Endothelial cell of umbilical vein (primary cell): ENCODE data around the gene SPTBN5. TPM values are rescaled to one million over a fixed set of nuclear protein-coding genes. Genes with fewer than 3 reads are reported as not detected.

ENCODE experiments used
- BruUV-seq: library from RNA; stranded (reverse); fragments of 400-500 nt; replicated peaks from 2 replicates; lab custom pipeline; 2021; lab: Mats Ljungman, UMichigan
- CTCF ChIA-PET: fragments of 300-600, 350-600 bp; sonication (Branson Sonifier 250); formaldehyde crosslinking; loops from one replicate; lab custom pipeline; 2021; ENCODE audit warnings: antibody characterized with exemption, inconsistent platforms; lab: Charles Lee
- POLR2A ChIA-PET: fragments of 300-600, 350-600 bp; sonication (Branson Sonifier 250); formaldehyde crosslinking; loops from one replicate; lab custom pipeline; 2021; ENCODE audit warnings: antibody characterized with exemption, inconsistent platforms; lab: Charles Lee
- DNase-seq: peaks from one replicate; pipeline ENCODE4 v3.0.0-alpha.2; 2011; ENCODE audit warnings: low read depth, low spot score
- FAIRE-seq: peaks from 2 replicates; lab custom pipeline; 2011; peaks lifted over from hg19 to GRCh38; lab: Jason Lieb, UNC
- H2AFZ ChIP-seq: 2 replicates; pipeline ENCODE4 v1.6.0; 2012; ENCODE audit warnings: low read depth, low read length, control low read depth, inconsistent platforms
- H3K27ac ChIP-seq: 2 replicates; pipeline ENCODE4 v1.5.1; 2011; ENCODE audit warnings: low read depth, mild to moderate bottlenecking, control low read depth, low read length, moderate library complexity; ENCODE audit not compliant: insufficient read depth
- H3K27me3 ChIP-seq, 2 experiments: 2 replicates each; pipeline versions ENCODE4 v1.6.0 to v1.6.1; 2011; ENCODE audit warnings: low read length in 2 of 2, mixed read lengths in 1 of 2; ENCODE audit not compliant: control insufficient read depth in 2 of 2, insufficient read depth in 2 of 2
- H3K36me3 ChIP-seq, 2 experiments: 2 replicates in 1 of 2; 3 replicates in 1 of 2; pipeline ENCODE4 v1.5.1; 2011; ENCODE audit warnings: low read length in 2 of 2, mild to moderate bottlenecking in 1 of 2, moderate library complexity in 1 of 2; ENCODE audit not compliant: control insufficient read depth in 2 of 2, insufficient read depth in 2 of 2; ENCODE audit errors: extremely low read depth in 1 of 2
- H3K4me1 ChIP-seq: 3 replicates; pipeline ENCODE4 v1.5.1; 2011; ENCODE audit warnings: mild to moderate bottlenecking, low read length; ENCODE audit not compliant: control insufficient read depth, insufficient read depth; ENCODE audit errors: extremely low read depth
- H3K4me2 ChIP-seq: 2 replicates; pipeline ENCODE4 v1.6.1; 2011; ENCODE audit warnings: low read length, control low read depth, mixed read lengths; ENCODE audit not compliant: insufficient read depth
- H3K4me3 ChIP-seq, 3 experiments: fragments of 200-600 bp in 1 of 3; sonication (generic), shearing (Covaris generic) in 1 of 3; replicated peaks in 1 of 3; 2 replicates each; pipeline ENCODE4 v1.5.1; 2011 to 2016; ENCODE audit warnings: control low read depth in 3 of 3, low read length in 3 of 3, mild to moderate bottlenecking in 2 of 3, inconsistent platforms in 1 of 3, low read depth in 1 of 3, moderate library complexity in 1 of 3; ENCODE audit not compliant: insufficient read depth in 1 of 3
- H3K79me2 ChIP-seq: 2 replicates; pipeline ENCODE4 v1.6.0; 2012; ENCODE audit warnings: low read length, inconsistent platforms; ENCODE audit not compliant: control insufficient read depth, insufficient read depth
- H3K9ac ChIP-seq: replicated peaks from 2 replicates; pipeline ENCODE3; 2011; ENCODE audit warnings: low read length, control low read depth; ENCODE audit not compliant: insufficient read depth; ENCODE audit errors: extremely low read depth
- H3K9me1 ChIP-seq: replicated peaks from 3 replicates; pipeline ENCODE4 v1.6.0; 2011; ENCODE audit warnings: mild to moderate bottlenecking, low read length; ENCODE audit not compliant: control insufficient read depth, insufficient read depth; ENCODE audit errors: extremely low read depth
- H3K9me3 ChIP-seq: replicated peaks from 2 replicates; pipeline ENCODE4 v1.5.1; 2012; ENCODE audit warnings: low read length, inconsistent platforms; ENCODE audit not compliant: control insufficient read depth, insufficient read depth
- H4K20me1 ChIP-seq: replicated peaks from 2 replicates; pipeline ENCODE3; 2011; ENCODE audit warnings: mild to moderate bottlenecking, low read length; ENCODE audit not compliant: control insufficient read depth, insufficient read depth; ENCODE audit errors: extremely low read depth
- CTCF ChIP-seq, 2 donors: IDR thresholded peaks; 1 replicate in 1 of 2; 2 replicates in 1 of 2; pipeline ENCODE4 v1.5.1; 2011; ENCODE audit warnings: low read length in 2 of 2, mild to moderate bottlenecking in 2 of 2, moderate library complexity in 2 of 2, control low read depth in 1 of 2, inconsistent platforms in 1 of 2, low read depth in 1 of 2; ENCODE audit not compliant: insufficient read depth in 1 of 2; ENCODE audit errors: extremely low read depth in 1 of 2
- EZH2 ChIP-seq: IDR thresholded peaks from 2 replicates; pipeline ENCODE4 v1.6.1; 2012; ENCODE audit warnings: borderline replicate concordance, low read depth, mild to moderate bottlenecking, moderate library complexity, low read length, inconsistent platforms; ENCODE audit not compliant: severe bottlenecking
- FOS ChIP-seq: IDR thresholded peaks from 2 replicates; pipeline ENCODE4 v1.6.1; 2011; ENCODE audit warnings: mild to moderate bottlenecking, low read length, moderate library complexity, borderline replicate concordance; ENCODE audit not compliant: insufficient read depth
- GATA2 ChIP-seq: IDR thresholded peaks from 2 replicates; pipeline ENCODE4 v1.7.0; 2011; ENCODE audit warnings: low read depth, mild to moderate bottlenecking, moderate library complexity, mixed read lengths, low read length; ENCODE audit not compliant: insufficient read length, insufficient read depth
- JUN ChIP-seq: IDR thresholded peaks from 2 replicates; pipeline ENCODE4 v1.6.1; 2011; ENCODE audit warnings: borderline replicate concordance, low read depth; ENCODE audit not compliant: insufficient read length, insufficient read depth
- MAX ChIP-seq: IDR thresholded peaks from 2 replicates; pipeline ENCODE4 v1.6.1; 2011; ENCODE audit not compliant: insufficient read depth, insufficient read length
- MYC ChIP-seq: IDR thresholded peaks from one replicate; pipeline ENCODE4 v1.6.1; 2011; ENCODE audit warnings: mild to moderate bottlenecking, low read depth, low read length
- POLR2A ChIP-seq: IDR thresholded peaks from 2 replicates; pipeline ENCODE4 v1.6.1; 2012; ENCODE audit warnings: low read depth, mild to moderate bottlenecking, control low read depth, low read length
- POLR2AphosphoS5 ChIP-seq: IDR thresholded peaks from 2 replicates; pipeline ENCODE4 v1.6.1; 2012; ENCODE audit warnings: low read depth, mild to moderate bottlenecking, control low read depth, low read length, moderate library complexity; ENCODE audit not compliant: insufficient read depth
- dilution Hi-C: fragments of 300-500 bp; cut with MboI; formaldehyde crosslinking; loops from one replicate; pipeline ENCODE4 v1.15.0; 2019; ENCODE audit warnings: low sequenced_read_pairs; ENCODE audit not compliant: extremely low pct_ligation_motif_present
- intact Hi-C: fragments of 100-400 bp; cut with micrococcal nuclease; formaldehyde crosslinking; loops from one replicate; pipeline ENCODE4 v1.10.0; 2022
- polyA plus RNA-seq, 4 experiments: library from polyadenylated mRNA; depleted of rRNA in 3 of 4; stranded (reverse) in 3 of 4; unstranded in 1 of 4; fragments of >200 nt; gene quantifications; 2 replicates each; pipeline versions ENCODE4 v1.2.1 to v1.2.3, GENCODE V29; 2011 to 2012; ENCODE audit warnings: missing spikeins in 1 of 4
- total RNA-seq: library from RNA; stranded (reverse); gene quantifications from 2 replicates; pipeline ENCODE4 v1.2.3, GENCODE V29; 2021

Gene SPTBN5
- total and polyA plus RNA-seq, 2 donors (not counting 3 experiments of a cell fraction or from before 2014, with no cell fraction given): 12.0 to 19.0 TPM

- no peak overlapping the region for H3K4me3 ChIP-seq
- H3K4me1 ChIP-seq: no peaks in the 10 kb centered on the region
- DNase-seq (no peak), FAIRE-seq (no peak)
- CTCF ChIA-PET: no interaction called here
- TF ChIP-seq GATA2 (no peak), CTCF (IDR thresholded peaks at IDR 0.05; ENCODE audit: extremely low read depth in 1 of 2, insufficient read depth in 1 of 2, low read depth in 1 of 2, low read length in 2 of 2) (no peak), MYC (no peak), POLR2AphosphoS5 (no peak), JUN (no peak)
- no TSS peak for BruUV-seq
- H3K79me2 ChIP-seq: no peaks in the 10 kb centered on the region
- dilution Hi-C loops: no loop called here
- H3K9me1 ChIP-seq: no peaks in the 10 kb centered on the region
- no peak overlapping the region for H3K27ac ChIP-seq
- H3K36me3 ChIP-seq: peaks cover 2 to 24% of the 10 kb centered on the region in 2 experiments
- H3K9me3 ChIP-seq: no peaks in the 10 kb centered on the region
- no peaks in the 10 kb centered on the region for H4K20me1 ChIP-seq
- intact Hi-C loops: no loop called here
- H3K4me2 ChIP-seq: no peak overlapping the region
- no peaks in the 10 kb centered on the region for H3K27me3 ChIP-seq
- POLR2A ChIA-PET: no interaction called here
- H2AFZ ChIP-seq: no peak overlapping the region
- no peak overlapping the region for H3K9ac ChIP-seq
Measured at GRCh38 chr15:41888662-41889253, 5.1 kb downstream of the SPTBN5 start.

GRCh38 chr15:41887893-41888292 is 6.0 kb downstream of the SPTBN5 start:
- H2AFZ ChIP-seq: no peak overlapping the region
- no peak overlapping the region for H3K27ac ChIP-seq
- dilution Hi-C loops: no loop called here
- DNase-seq (no peak), FAIRE-seq (no peak)
- H4K20me1 ChIP-seq: no peaks in the 10 kb centered on the region
- no peaks in the 10 kb centered on the region for H3K27me3 ChIP-seq
- H3K4me1 ChIP-seq: no peaks in the 10 kb centered on the region
- H3K79me2 ChIP-seq: no peaks in the 10 kb centered on the region
- H3K9me3 ChIP-seq: no peaks in the 10 kb centered on the region
- H3K9ac ChIP-seq: no peak overlapping the region
- no TSS peak for BruUV-seq
- no peak overlapping the region for H3K4me2 ChIP-seq
- TF ChIP-seq JUN (no peak), POLR2A (no peak), EZH2 (no peak), FOS (no peak), GATA2 (no peak), MYC (no peak), CTCF (IDR thresholded peaks at IDR 0.05; ENCODE audit: extremely low read depth in 1 of 2, insufficient read depth in 1 of 2, low read depth in 1 of 2, low read length in 2 of 2) (no peak), POLR2AphosphoS5 (no peak), MAX (no peak)
- CTCF ChIA-PET: no interaction called here
- POLR2A ChIA-PET: no interaction called here
- no peaks in the 10 kb centered on the region for H3K9me1 ChIP-seq
- intact Hi-C loops: no loop called here
- no peak overlapping the region for H3K4me3 ChIP-seq
- peaks cover 5 to 26% of the 10 kb centered on the region in 2 experiments for H3K36me3 ChIP-seq
